Activated naive CD8-positive, alpha-beta T cell treated with anti-CD3 and anti-CD28 coated beads, Interleukin-2, amount 10 ng/mL, durations not matched to agents 7 days and 5 days (primary cell): ENCODE data around the gene PTPN4. TPM values are rescaled to one million over a fixed set of nuclear protein-coding genes. Genes with fewer than 3 reads are reported as not detected.
"Not testable (repeated sequence)": the region's sequence is repeated elsewhere in the genome, so short reads cannot be mapped to it uniquely, and the experiment has no call there.

Experiments used
- ATAC-seq: fragments of 150-1000 bp; cut with Tn5 transposase; one replicate; pipeline ENCODE4 v1.10.0; 2021; ENCODE audit warnings: low read depth, moderate library complexity
- POLR2A ChIA-PET: fragments of 350-600 bp; sonication (Branson Sonifier 250); formaldehyde crosslinking; loops from one replicate; lab custom pipeline; 2021; ENCODE audit warnings: antibody characterized with exemption; lab: Charles Lee
- DNase-seq: peaks from one replicate; pipeline ENCODE4 v3.0.0; 2021
- H3K27ac Mint-ChIP-seq: one replicate; pipeline ENCODE4 v1.8.0; 2022; ENCODE audit warnings: mild to moderate bottlenecking, mixed read lengths
- H3K27me3 Mint-ChIP-seq: one replicate; pipeline ENCODE4 v1.8.0; 2022; ENCODE audit warnings: mild to moderate bottlenecking, moderate library complexity, mixed read lengths
- H3K36me3 Mint-ChIP-seq: one replicate; pipeline ENCODE4 v1.8.0; 2021; ENCODE audit warnings: mild to moderate bottlenecking, mixed read lengths
- H3K4me1 Mint-ChIP-seq: one replicate; pipeline ENCODE4 v1.8.0; 2021; ENCODE audit warnings: mixed read lengths
- H3K4me3 Mint-ChIP-seq: one replicate; pipeline ENCODE4 v1.8.0; 2022; ENCODE audit warnings: mild to moderate bottlenecking, moderate library complexity, mixed read lengths
- H3K9me3 Mint-ChIP-seq: one replicate; pipeline ENCODE4 v1.8.0; 2021; ENCODE audit warnings: mixed read lengths
- total RNA-seq, 2 experiments: library from RNA; stranded (reverse); gene quantifications; one replicate each; pipeline ENCODE4 v1.2.3, GENCODE V29; 2021

Gene PTPN4
- total RNA-seq, 2 experiments from 2014 or later = 102 to 109 TPM

GRCh38 chr2:119784876-119785275, 25.2 kb downstream of the PTPN4 start:
- ATAC-seq = no peak
- Mint-ChIP-seq H3K27ac (no peak overlapping the region), H3K4me3 (no peak overlapping the region), H3K36me3 (peaks cover 14% of the 10 kb centered on the region), H3K9me3 (peaks cover 4% of the 10 kb centered on the region), H3K4me1 (peaks cover 1% of the 10 kb centered on the region), H3K27me3 (no peaks in the 10 kb centered on the region)
- POLR2A ChIA-PET = no interaction called here
- no peak for DNase-seq

DNA sequence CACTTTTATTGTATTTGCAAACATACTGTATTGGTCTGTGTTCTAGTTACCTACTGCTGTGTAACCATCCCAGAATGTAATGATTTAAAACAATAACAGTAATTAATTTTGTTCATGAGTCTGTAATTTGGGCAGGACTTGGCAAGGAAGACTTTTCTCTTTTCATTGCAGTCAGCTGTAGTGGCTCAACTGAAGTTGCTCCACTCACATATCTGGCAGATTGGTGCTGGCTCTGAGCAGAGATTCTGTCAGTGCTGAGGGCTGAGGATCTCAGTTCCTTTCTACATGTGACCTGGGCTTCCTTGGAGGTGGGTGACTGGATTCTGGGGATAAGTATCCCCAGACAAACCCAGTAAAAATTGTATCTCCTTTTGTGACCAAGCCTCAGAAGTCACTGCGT, 26.6 kb downstream of the PTPN4 start:
- H3K27ac Mint-ChIP-seq = no peak overlapping the region
- ATAC-seq = no peak
- no peak for DNase-seq
- peaks cover 8% of the 10 kb centered on the region for H3K9me3 Mint-ChIP-seq
- no peak overlapping the region for H3K4me3 Mint-ChIP-seq
- peaks cover 20% of the 10 kb centered on the region for H3K36me3 Mint-ChIP-seq
- POLR2A ChIA-PET = no interaction called here
- no peaks in the 10 kb centered on the region for H3K27me3 Mint-ChIP-seq
- peaks cover 1% of the 10 kb centered on the region for H3K4me1 Mint-ChIP-seq

GRCh38 chr2:119788752-119789151, 29.0 kb downstream of the PTPN4 start:
- POLR2A ChIA-PET = no interaction called here
- Mint-ChIP-seq H3K27ac (no peak overlapping the region), H3K27me3 (no peaks in the 10 kb centered on the region), H3K36me3 (peaks cover 39% of the 10 kb centered on the region), H3K9me3 (peaks cover 18% of the 10 kb centered on the region), H3K4me3 (no peak overlapping the region), H3K4me1 (no peaks in the 10 kb centered on the region)
- ATAC-seq = no peak
- DNase-seq = no peak

DNA sequence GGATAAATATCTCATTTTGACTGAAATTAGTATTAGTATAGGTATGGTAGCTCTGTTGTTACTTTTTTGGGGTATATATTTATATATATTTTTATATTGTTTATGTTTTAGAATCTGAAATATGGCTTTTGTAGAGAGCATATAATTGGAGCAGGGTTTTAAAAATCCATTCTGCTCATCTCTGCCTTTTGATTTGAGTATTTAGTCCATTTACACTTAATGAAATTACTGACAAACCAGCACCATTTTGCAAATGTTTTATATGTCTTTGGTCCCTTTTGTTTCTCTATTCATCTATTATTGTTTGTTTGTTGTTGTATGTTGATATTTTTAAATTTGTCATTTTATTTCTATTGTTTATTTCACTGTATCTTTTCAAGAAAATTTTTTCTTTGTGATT, 30.7 kb downstream of the PTPN4 start:
- no peaks in the 10 kb centered on the region for H3K27me3 Mint-ChIP-seq
- POLR2A ChIA-PET = no interaction called here
- H3K36me3 Mint-ChIP-seq = peaks cover 51% of the 10 kb centered on the region
- H3K27ac Mint-ChIP-seq = no peak overlapping the region
- ATAC-seq = no peak
- no peak for DNase-seq
- peaks cover 20% of the 10 kb centered on the region for H3K9me3 Mint-ChIP-seq
- no peak overlapping the region for H3K4me3 Mint-ChIP-seq
- H3K4me1 Mint-ChIP-seq = no peaks in the 10 kb centered on the region

- Mint-ChIP-seq H3K36me3 (peaks cover 51% of the 10 kb centered on the region), H3K4me3 (no peak overlapping the region), H3K27me3 (no peaks in the 10 kb centered on the region), H3K9me3 (peaks cover 20% of the 10 kb centered on the region), H3K27ac (no peak overlapping the region), H3K4me1 (no peaks in the 10 kb centered on the region)
- no peak for ATAC-seq
- POLR2A ChIA-PET = no interaction called here
- no peak for DNase-seq
These were observed 33.2 kb downstream of the PTPN4 start for GRCh38 chr2:119792907-119793312.

GRCh38 chr2:119794237-119794636, 34.5 kb downstream of the PTPN4 start:
- Mint-ChIP-seq H3K9me3 (peaks cover 18% of the 10 kb centered on the region), H3K36me3 (peaks cover 47% of the 10 kb centered on the region), H3K27me3 (no peaks in the 10 kb centered on the region), H3K4me3 (no peak overlapping the region), H3K4me1 (no peaks in the 10 kb centered on the region), H3K27ac (no peak overlapping the region)
- ATAC-seq (no peak), DNase-seq (no peak)
- POLR2A ChIA-PET = no interaction called here

GRCh38 chr2:119795309-119796303, 35.9 kb downstream of the PTPN4 start:
- POLR2A ChIA-PET = no interaction called here
- ATAC-seq (no peak), DNase-seq (no peak)
- no peak overlapping the region for H3K4me3 Mint-ChIP-seq
- H3K4me1 Mint-ChIP-seq = no peaks in the 10 kb centered on the region
- H3K27ac Mint-ChIP-seq = no peak overlapping the region
- no peaks in the 10 kb centered on the region for H3K27me3 Mint-ChIP-seq
- peaks cover 39% of the 10 kb centered on the region for H3K36me3 Mint-ChIP-seq
- peaks cover 17% of the 10 kb centered on the region for H3K9me3 Mint-ChIP-seq

DNA sequence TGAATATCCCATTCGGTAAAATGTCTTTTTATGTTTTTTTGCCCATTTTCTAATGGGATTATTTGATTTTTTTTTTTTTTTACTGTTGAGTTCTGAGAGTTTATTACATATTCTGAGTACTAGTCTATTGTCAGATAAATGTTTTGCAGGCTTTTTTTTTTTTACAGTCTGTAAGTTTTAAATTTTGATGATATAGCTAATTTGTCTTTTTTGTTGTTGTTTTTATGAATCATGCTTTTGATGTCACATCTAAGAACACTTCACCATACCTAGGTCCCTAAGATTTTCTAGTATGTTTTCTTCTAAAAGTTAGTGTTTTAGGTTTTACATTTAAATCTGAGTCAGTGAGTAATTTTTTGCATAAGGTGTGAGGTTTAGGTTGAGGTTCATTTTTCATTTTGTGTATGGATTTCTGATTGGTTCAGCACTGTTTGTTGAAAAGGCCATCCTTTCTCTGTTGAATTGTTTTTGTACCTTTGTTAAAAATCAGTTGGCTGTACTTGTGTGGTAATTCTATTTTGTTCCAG, 40.7 kb downstream of the PTPN4 start:
- DNase-seq = no peak
- Mint-ChIP-seq H3K4me1 (peaks cover 8% of the 10 kb centered on the region), H3K4me3 (no peak overlapping the region), H3K27ac (no peak overlapping the region), H3K9me3 (peaks cover 10% of the 10 kb centered on the region), H3K36me3 (peaks cover 20% of the 10 kb centered on the region), H3K27me3 (no peaks in the 10 kb centered on the region)
- POLR2A ChIA-PET = no interaction called here
- no peak for ATAC-seq

DNA sequence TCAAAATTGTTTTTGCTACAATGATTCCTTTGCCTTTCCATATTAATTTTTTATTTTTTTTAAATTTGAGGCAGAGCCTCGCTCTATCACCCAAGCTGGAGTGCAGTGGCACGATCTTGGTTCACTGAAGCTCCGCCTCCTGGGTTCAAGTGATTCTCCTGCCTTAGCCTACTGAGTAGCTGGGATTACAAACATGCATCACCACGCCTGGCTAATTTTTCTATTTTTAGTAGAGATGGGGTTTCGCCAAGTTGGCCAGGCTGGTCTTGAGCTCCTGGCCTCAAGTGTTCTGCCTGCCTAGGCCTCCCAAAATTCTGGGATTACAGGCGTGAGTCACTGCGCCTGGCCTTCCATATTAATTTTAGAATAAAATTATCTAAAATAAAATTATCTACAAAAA, 41.3 kb downstream of the PTPN4 start:
- Mint-ChIP-seq H3K4me1 (peaks cover 8% of the 10 kb centered on the region), H3K36me3 (peaks cover 26% of the 10 kb centered on the region), H3K27me3 (no peaks in the 10 kb centered on the region), H3K27ac (no peak overlapping the region), H3K9me3 (peaks cover 16% of the 10 kb centered on the region), H3K4me3 (no peak overlapping the region)
- POLR2A ChIA-PET = no interaction called here
- DNase-seq = no peak
- ATAC-seq = no peak

GRCh38 chr2:119801989-119802388, 42.3 kb downstream of the PTPN4 start:
- H3K4me1 Mint-ChIP-seq = peaks cover 11% of the 10 kb centered on the region
- H3K9me3 Mint-ChIP-seq = peaks cover 16% of the 10 kb centered on the region
- ATAC-seq, H3K27ac Mint-ChIP-seq, POLR2A ChIA-PET, H3K4me3 Mint-ChIP-seq, H3K27me3 Mint-ChIP-seq, DNase-seq: not testable (repeated sequence)
- peaks cover 34% of the 10 kb centered on the region for H3K36me3 Mint-ChIP-seq

- ATAC-seq (no peak), DNase-seq (no peak)
- no peaks in the 10 kb centered on the region for H3K27me3 Mint-ChIP-seq
- H3K4me3 Mint-ChIP-seq = no peak overlapping the region
- H3K9me3 Mint-ChIP-seq = peaks cover 16% of the 10 kb centered on the region
- no peak overlapping the region for H3K27ac Mint-ChIP-seq
- peaks cover 11% of the 10 kb centered on the region for H3K4me1 Mint-ChIP-seq
- POLR2A ChIA-PET = no interaction called here
- H3K36me3 Mint-ChIP-seq = peaks cover 36% of the 10 kb centered on the region
These were observed 43.4 kb downstream of the PTPN4 start for GRCh38 chr2:119803101-119803500.

DNA sequence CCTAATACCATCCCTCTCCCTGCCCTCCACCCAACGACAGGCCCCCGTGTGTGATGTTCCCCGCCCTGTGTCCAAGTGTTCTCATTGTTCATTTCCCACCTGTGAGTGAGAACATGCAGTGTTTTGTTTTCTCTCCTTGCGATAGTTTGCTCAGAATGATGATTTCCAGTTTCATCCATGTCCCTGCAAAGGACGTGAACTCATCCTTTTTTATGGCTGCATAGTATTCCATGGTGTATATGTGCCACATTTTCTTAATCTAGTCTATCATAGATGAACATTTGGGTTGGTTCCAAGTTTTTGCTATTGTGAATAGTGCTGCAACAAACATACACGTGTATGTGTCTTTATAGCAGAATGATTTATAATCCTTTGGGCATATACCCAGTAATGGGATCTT, 44.7 kb downstream of the PTPN4 start:
- H3K27me3 Mint-ChIP-seq, H3K4me3 Mint-ChIP-seq, ATAC-seq, H3K27ac Mint-ChIP-seq, POLR2A ChIA-PET, DNase-seq: not testable (repeated sequence)
- Mint-ChIP-seq H3K36me3 (peaks cover 36% of the 10 kb centered on the region), H3K9me3 (peaks cover 16% of the 10 kb centered on the region), H3K4me1 (peaks cover 11% of the 10 kb centered on the region)

- H3K27ac Mint-ChIP-seq = no peak overlapping the region
- H3K36me3 Mint-ChIP-seq = peaks cover 49% of the 10 kb centered on the region
- H3K9me3 Mint-ChIP-seq = peaks cover 14% of the 10 kb centered on the region
- no peaks in the 10 kb centered on the region for H3K27me3 Mint-ChIP-seq
- peaks cover 6% of the 10 kb centered on the region for H3K4me1 Mint-ChIP-seq
- no peak for DNase-seq
- H3K4me3 Mint-ChIP-seq = no peak overlapping the region
- POLR2A ChIA-PET = no interaction called here
- no peak for ATAC-seq
These were observed 48.9 kb downstream of the PTPN4 start for GRCh38 chr2:119808516-119809147.
